ENCODE results near the gene SPACA6. TPM values are rescaled to one million over a fixed set of nuclear protein-coding genes. Genes with fewer than 3 reads are reported as not detected.
A peak's percentile ranks its signal among the peaks of the same experiment; 100 is the strongest.

SPACA6 gene
- polyA plus RNA-seq, 1 donor (not counting 4 experiments of a cell fraction or from before 2014, with no cell fraction given) = 4.3 TPM

DNA sequence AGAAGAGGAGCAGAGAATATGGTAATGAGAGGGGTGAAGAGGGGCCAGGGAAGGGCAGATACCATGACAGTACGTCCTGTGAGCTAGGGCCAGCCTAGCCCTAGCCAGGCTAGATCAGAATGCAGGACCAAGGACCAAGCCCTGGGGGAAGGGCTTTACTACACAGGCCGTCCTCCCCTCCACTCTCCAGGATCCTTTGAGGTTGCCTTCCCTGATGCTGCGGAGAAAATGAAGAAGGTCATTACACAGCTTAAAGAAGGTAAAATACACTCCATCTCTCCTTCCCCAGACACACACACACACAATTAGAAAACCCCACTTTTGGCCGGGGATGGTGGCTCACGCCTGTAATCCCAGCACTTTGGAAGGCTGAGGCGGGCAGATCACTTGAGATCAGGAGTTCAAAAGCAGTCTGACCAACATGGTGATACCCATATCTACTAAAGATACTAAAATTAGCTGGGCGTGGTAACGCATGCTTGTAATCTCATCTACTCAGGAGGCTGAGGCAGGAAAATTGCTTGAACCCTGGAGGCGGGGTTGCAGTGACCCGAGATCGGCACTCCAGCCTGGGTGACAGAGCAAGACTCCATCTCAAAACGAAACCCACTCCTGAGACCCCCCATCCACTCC lies 8.5 kb downstream of the SPACA6 start:
- FAIRE-seq = no peak
- TF ChIP-seq, protein P1, sequence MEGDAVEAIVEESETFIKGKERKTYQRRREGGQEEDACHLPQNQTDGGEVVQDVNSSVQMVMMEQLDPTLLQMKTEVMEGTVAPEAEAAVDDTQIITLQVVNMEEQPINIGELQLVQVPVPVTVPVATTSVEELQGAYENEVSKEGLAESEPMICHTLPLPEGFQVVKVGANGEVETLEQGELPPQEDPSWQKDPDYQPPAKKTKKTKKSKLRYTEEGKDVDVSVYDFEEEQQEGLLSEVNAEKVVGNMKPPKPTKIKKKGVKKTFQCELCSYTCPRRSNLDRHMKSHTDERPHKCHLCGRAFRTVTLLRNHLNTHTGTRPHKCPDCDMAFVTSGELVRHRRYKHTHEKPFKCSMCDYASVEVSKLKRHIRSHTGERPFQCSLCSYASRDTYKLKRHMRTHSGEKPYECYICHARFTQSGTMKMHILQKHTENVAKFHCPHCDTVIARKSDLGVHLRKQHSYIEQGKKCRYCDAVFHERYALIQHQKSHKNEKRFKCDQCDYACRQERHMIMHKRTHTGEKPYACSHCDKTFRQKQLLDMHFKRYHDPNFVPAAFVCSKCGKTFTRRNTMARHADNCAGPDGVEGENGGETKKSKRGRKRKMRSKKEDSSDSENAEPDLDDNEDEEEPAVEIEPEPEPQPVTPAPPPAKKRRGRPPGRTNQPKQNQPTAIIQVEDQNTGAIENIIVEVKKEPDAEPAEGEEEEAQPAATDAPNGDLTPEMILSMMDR (optimal IDR thresholded peaks at IDR 0.05 in 1 of 3, IDR thresholded peaks at IDR 0.05 in 1 of 3, conservative IDR thresholded peaks at IDR 0.05 in 1 of 3; ENCODE audit: extremely low read depth in 1 of 3, insufficient read depth in 2 of 3, low read length in 3 of 3) = no peak
- no peak for TF ChIP-seq EZH2 (IDR thresholded peaks at IDR 0.05; ENCODE audit: low read length)
- peaks cover 5% of the 10 kb centered on the region for H4K20me1 ChIP-seq (ENCODE audit: control insufficient read depth, extremely low read depth, insufficient read depth, low read length)

DNA sequence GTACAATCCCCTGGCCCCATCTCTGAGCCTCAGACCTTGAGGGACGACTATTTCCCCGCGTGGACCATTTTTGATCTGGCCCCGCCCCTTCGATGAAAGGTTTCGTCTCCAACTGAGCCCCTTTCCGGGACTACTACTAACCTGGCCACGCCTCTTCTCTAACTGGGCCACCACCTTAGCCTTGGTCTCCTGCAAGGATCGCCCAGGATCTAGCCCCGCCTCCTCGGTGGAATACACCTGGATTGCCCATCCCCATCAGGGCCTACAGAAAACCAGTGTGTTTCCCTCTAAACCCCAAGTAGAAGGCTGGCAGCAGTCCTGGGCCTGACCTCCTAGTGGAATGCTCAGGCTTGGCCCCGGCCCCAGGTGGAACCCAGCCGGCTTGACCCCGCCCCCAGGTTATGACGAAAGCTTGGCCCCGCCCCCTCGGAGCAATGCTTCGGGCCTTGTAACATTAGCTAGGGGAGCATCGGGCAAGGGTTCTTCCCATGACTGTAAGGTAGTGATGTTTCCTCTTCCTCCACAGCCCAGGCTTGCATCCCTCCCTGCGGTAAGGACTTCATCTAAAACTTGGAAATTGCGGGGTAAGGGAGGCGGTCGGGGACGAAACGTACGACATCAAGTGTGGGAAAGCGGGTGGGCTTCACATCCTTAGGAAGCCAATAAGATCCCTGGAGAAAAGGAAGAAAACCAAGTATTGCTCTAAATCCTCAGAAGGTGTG lies 9.1 kb downstream of the SPACA6 start:
- peak; percentile 82 for FAIRE-seq

More for the DNA sequence above, 8.5 kb downstream of the SPACA6 start:
- no peak for DNase-seq (ENCODE audit: low read depth, low spot score)
- dilution Hi-C loops (cut with MboI; ENCODE audit: extremely low pct_ligation_motif_present, low sequenced_read_pairs) = no loop called here
- H3K36me3 ChIP-seq (ENCODE audit: control insufficient read depth in 2 of 2, extremely low read depth in 1 of 2, insufficient read depth in 2 of 2, low read length in 2 of 2) = peaks cover 22 to 36% of the 10 kb centered on the region in 2 experiments
- H3K79me2 ChIP-seq (ENCODE audit: control insufficient read depth, insufficient read depth, low read length) = peaks cover 8% of the 10 kb centered on the region
- H2AFZ ChIP-seq (ENCODE audit: control insufficient read depth, low read length) = no peak overlapping the region
- H3K4me2 ChIP-seq (ENCODE audit: control insufficient read depth, extremely low read depth, insufficient read depth, low read depth, low read length) = peak overlapping the region; percentile 84
- H3K4me3 ChIP-seq (ENCODE audit: control insufficient read depth in 2 of 3, extremely low read depth in 1 of 3, insufficient read depth in 2 of 3, low read depth in 1 of 3, low read length in 3 of 3) = no peak overlapping the region
- H3K9me3 ChIP-seq (ENCODE audit: control insufficient read depth, low read depth, low read length) = no peaks in the 10 kb centered on the region
- no peaks in the 10 kb centered on the region for H3K27me3 ChIP-seq (ENCODE audit: control insufficient read depth, extremely low read depth, insufficient read depth, low read length)
- peaks cover 24% of the 10 kb centered on the region for H3K4me1 ChIP-seq (ENCODE audit: control insufficient read depth, extremely low read depth, insufficient read depth, low read length)
- peaks cover 2% of the 10 kb centered on the region for H3K9me1 ChIP-seq (ENCODE audit: control insufficient read depth, extremely low read depth, insufficient read depth, low read length)
- H3K9ac ChIP-seq (ENCODE audit: control insufficient read depth, extremely low read depth, insufficient read depth, low read length) = peak overlapping the region; percentile 28
- H3K27ac ChIP-seq (ENCODE audit: control insufficient read depth, insufficient read depth, low read length) = peak overlapping the region; percentile 84

More for the DNA sequence above, 9.1 kb downstream of the SPACA6 start:
- peak overlapping the region; percentile 90 for H3K9ac ChIP-seq (ENCODE audit: control insufficient read depth, extremely low read depth, insufficient read depth, low read length)
- peaks cover 8% of the 10 kb centered on the region for H3K79me2 ChIP-seq (ENCODE audit: control insufficient read depth, insufficient read depth, low read length)
- peak overlapping the region; percentile 30 for H2AFZ ChIP-seq (ENCODE audit: control insufficient read depth, low read length)
- no peak for TF ChIP-seq EZH2 (IDR thresholded peaks at IDR 0.05; ENCODE audit: low read length)
- TF ChIP-seq, protein P1 (optimal IDR thresholded peaks at IDR 0.05 in 1 of 3, IDR thresholded peaks at IDR 0.05 in 1 of 3, conservative IDR thresholded peaks at IDR 0.05 in 1 of 3; ENCODE audit: extremely low read depth in 1 of 3, insufficient read depth in 2 of 3, low read length in 3 of 3) = no peak
- H3K4me3 ChIP-seq (ENCODE audit: control insufficient read depth in 2 of 3, extremely low read depth in 1 of 3, insufficient read depth in 2 of 3, low read depth in 1 of 3, low read length in 3 of 3) = peak overlapping the region; percentile 62 to 83 (median 65)
- H3K36me3 ChIP-seq (ENCODE audit: control insufficient read depth in 2 of 2, extremely low read depth in 1 of 2, insufficient read depth in 2 of 2, low read length in 2 of 2) = peaks cover 20 to 32% of the 10 kb centered on the region in 2 experiments
- peak overlapping the region; percentile 84 for H3K27ac ChIP-seq (ENCODE audit: control insufficient read depth, insufficient read depth, low read length)
- peaks cover 24% of the 10 kb centered on the region for H3K4me1 ChIP-seq (ENCODE audit: control insufficient read depth, extremely low read depth, insufficient read depth, low read length)
- peaks cover 2% of the 10 kb centered on the region for H3K9me1 ChIP-seq (ENCODE audit: control insufficient read depth, extremely low read depth, insufficient read depth, low read length)
- dilution Hi-C loops (cut with MboI; ENCODE audit: extremely low pct_ligation_motif_present, low sequenced_read_pairs) = no loop called here
- no peaks in the 10 kb centered on the region for H3K9me3 ChIP-seq (ENCODE audit: control insufficient read depth, low read depth, low read length)
- no peak for DNase-seq (ENCODE audit: low read depth, low spot score)
- peaks cover 5% of the 10 kb centered on the region for H4K20me1 ChIP-seq (ENCODE audit: control insufficient read depth, extremely low read depth, insufficient read depth, low read length)
- peak overlapping the region; percentile 84 for H3K4me2 ChIP-seq (ENCODE audit: control insufficient read depth, extremely low read depth, insufficient read depth, low read depth, low read length)
- no peaks in the 10 kb centered on the region for H3K27me3 ChIP-seq (ENCODE audit: control insufficient read depth, extremely low read depth, insufficient read depth, low read length)

All from keratinocyte (primary cell).